CD4-positive, alpha-beta T cell treated with Interleukin-2 at 100 ng/mL for 4 hours (primary cell): ENCODE measurements around the gene ZNG1E.
A peak's percentile ranks its signal among the peaks of the same experiment; 100 is the strongest.
"Not testable (repeated sequence)": the region's sequence is repeated elsewhere in the genome, so short reads cannot be mapped to it uniquely, and the experiment has no call there.

Experiments
- DNase-seq: peaks from one replicate; pipeline ENCODE4 v3.0.0-alpha.2; 2020; ENCODE audit warnings: low spot score

ZNG1E gene

GRCh38 chr9:65675589-65676021, at the start of gene ZNG1E:
TSS of gene ZNG1E (plus strand) at chr9:65675928. CDS start at chr9:65675977, 49 bp downstream.
- peak; percentile 78 for DNase-seq

- not testable (repeated sequence) for DNase-seq
Observed at GRCh38 chr9:65673579-65673978, 2.1 kb upstream of the ZNG1E start.

GRCh38 chr9:65675018-65675417, 710 bp upstream of the ZNG1E start:
- DNase-seq, result not testable (repeated sequence)

- DNase-seq, result peak; percentile 10
Observed at GRCh38 chr9:65676389-65676788, 661 bp downstream of the ZNG1E start.

GRCh38 chr9:65678533-65678932, 2.8 kb downstream of the ZNG1E start:
- not testable (repeated sequence) for DNase-seq

- DNase-seq, result not testable (repeated sequence)
Observed at GRCh38 chr9:65703550-65703949, 27.8 kb downstream of the ZNG1E start.

- not testable (repeated sequence) for DNase-seq
Observed at GRCh38 chr9:65714445-65714844, 38.7 kb downstream of the ZNG1E start.

GRCh38 chr9:65737096-65737564, 61.4 kb downstream of the ZNG1E start, which contains the start of gene FOXD4L4:
TSS of gene FOXD4L4 (plus strand) at chr9:65737146. CDS start at chr9:65737146, 0 bp downstream.
- DNase-seq, result not testable (repeated sequence)

- DNase-seq, result not testable (repeated sequence)
Observed at GRCh38 chr9:65738133-65738532, 62.4 kb downstream of the ZNG1E start.
